Ovary (tissue), 9 donors: ENCODE data around the gene WDFY4. TPM values are rescaled to one million over a fixed set of nuclear protein-coding genes. Genes with fewer than 3 reads are reported as not detected.

Experiments used
- DNase-seq, 5 donors: peaks; one replicate each; pipeline ENCODE4 v3.0.0-alpha.2; 2019 to 2020
- H3K27ac ChIP-seq, 2 donors: fragments of 200-600 bp; one replicate each; pipeline versions ENCODE4 v1.5.1 to v1.8.0; 2019 to 2022
- H3K27me3 ChIP-seq: fragments of 200-600 bp; one replicate; pipeline ENCODE4 v1.8.0; 2022
- H3K36me3 ChIP-seq: fragments of 200-600 bp; sonication (generic); one replicate; pipeline ENCODE4 v1.5.1; 2019
- H3K4me1 ChIP-seq: one replicate; pipeline ENCODE4 v1.8.1; 2013; ENCODE audit warnings: mild to moderate bottlenecking, moderate library complexity; ENCODE audit not compliant: insufficient read depth
- H3K4me3 ChIP-seq: fragments of 200-600 bp; sonication (generic); one replicate; pipeline ENCODE4 v1.5.1; 2017
- H3K9me3 ChIP-seq, 2 donors: fragments of 200-600 bp in 1 of 2; sonication (generic) in 1 of 2; one replicate each; pipeline versions ENCODE4 v1.5.1 to v1.8.1; 2013 to 2019; ENCODE audit warnings: mild to moderate bottlenecking in 1 of 2, moderate library complexity in 1 of 2
- CTCF ChIP-seq, 3 donors: fragments of 450-650 bp in 2 of 3; fragments of 200-600 bp in 1 of 3; IDR thresholded peaks; one replicate each; pipeline versions ENCODE4 v1.5.1 to v1.8.0; 2016 to 2022; ENCODE audit warnings: antibody characterized with exemption in 3 of 3, mild to moderate bottlenecking in 1 of 3
- EP300 ChIP-seq: sonication (generic); formaldehyde crosslinking; IDR thresholded peaks from one replicate; pipeline ENCODE4 v1.6.1; 2017; ENCODE audit warnings: antibody characterized with exemption
- POLR2A ChIP-seq: fragments of 450-650 bp; IDR thresholded peaks from one replicate; pipeline ENCODE4 v1.6.1; 2017; ENCODE audit warnings: antibody characterized with exemption, mild to moderate bottlenecking, moderate library complexity
- WGBS, 3 donors: extraction: QIAGEN DNeasy Blood & Tissue Kit in 1 of 3; methylation state at CpG; one replicate each; pipeline versions ENCODE4 v1.1.5 to v1.1.7; 2013 to 2017; 5-methylcytosine and 5-hydroxymethylcytosine counted together
- intact Hi-C, 4 donors: fragments of 100-400 bp; cut with DNase I; formaldehyde crosslinking; loops; one replicate each; pipeline versions ENCODE4 v1.11.0 to v1.15.1; 2022 to 2023
- polyA plus RNA-seq, 2 donors: library from polyadenylated mRNA; stranded (reverse); fragments of 200-250 nt in 1 of 2; fragments of 350-450 nt in 1 of 2; fragmentation: Illumina TruSeq in 1 of 2; extraction: RNeasy Lipid Tissue Mini Kit (QIAGEN cat#74804) in 1 of 2; gene quantifications; one replicate each; pipeline ENCODE4 v1.2.3, GENCODE V29; 2013 to 2014
- total RNA-seq, 7 donors: library from RNA; depleted of rRNA in 2 of 7; stranded (reverse); fragments of >200 nt in 2 of 7; fragmentation: NEBNext Ultra II Directional in 3 of 7; extraction: Animal tissue kit (Norgen Biotek cat#: 25700) in 3 of 7; gene quantifications; one replicate each; pipeline versions ENCODE4 v1.1.0 to v1.2.4, GENCODE V29; 2016 to 2023
- donor health status: DM: no; HTN: no; CAD: no; lungs with moderate emphysema.
- donor health status: DM: no; HTN: no; CAD: no.
- donor health status: Bipolar disorder and iron deficiency.
- donor health status: DM: yes; HTN: yes; CAD: no.
- donor health status: DM: no; HTN: no; CAD: no.
- donor health status: DM: yes; HTN: yes; CAD: no.

Gene WDFY4
- total and polyA plus RNA-seq, 9 donors: 0.54 to 4.2 (median 1.7) TPM

- H3K27ac ChIP-seq: no peak overlapping the region
- TF ChIP-seq CTCF (IDR thresholded peaks at IDR 0.05): no peak
- intact Hi-C loops: no loop called here
Measured at GRCh38 chr10:48720611-48721010, 35.9 kb downstream of the WDFY4 start.

GRCh38 chr10:48722153-48723145 is 37.8 kb downstream of the WDFY4 start:
- TF ChIP-seq EP300 (no peak), POLR2A (no peak), CTCF (IDR thresholded peaks at IDR 0.05) (no peak)
- DNase-seq: no peak
- Histone ChIP-seq H3K27ac (no peak overlapping the region), H3K9me3 (no peaks in the 10 kb centered on the region), H3K36me3 (no peaks in the 10 kb centered on the region), H3K27me3 (no peaks in the 10 kb centered on the region), H3K4me1 (no peaks in the 10 kb centered on the region), H3K4me3 (no peak overlapping the region)
- intact Hi-C loops: no loop called here
- 79 to 82% (median 81%) methylated on average over 11 of the region's 11 CpGs for WGBS, 3 donors

More at GRCh38 chr10:48720611-48721010, 35.9 kb downstream of the WDFY4 start:
- Histone ChIP-seq H3K4me1 (no peaks in the 10 kb centered on the region), H3K4me3 (no peak overlapping the region), H3K9me3 (no peaks in the 10 kb centered on the region), H3K36me3 (no peaks in the 10 kb centered on the region), H3K27me3 (no peaks in the 10 kb centered on the region)
- DNase-seq: no peak
- WGBS, 3 donors: 65 to 75% (median 67%) methylated on average over 5 of the region's 5 CpGs

GRCh38 chr10:48724127-48724526 is 39.5 kb downstream of the WDFY4 start:
- Histone ChIP-seq H3K4me3 (no peak overlapping the region), H3K9me3 (no peaks in the 10 kb centered on the region), H3K4me1 (no peaks in the 10 kb centered on the region), H3K27ac (no peak overlapping the region), H3K27me3 (no peaks in the 10 kb centered on the region), H3K36me3 (no peaks in the 10 kb centered on the region)
- DNase-seq: no peak
- WGBS, 3 donors: 56 to 67% (median 65%) methylated on average over 7 of the region's 7 CpGs
- intact Hi-C loops: no loop called here
- TF ChIP-seq CTCF (IDR thresholded peaks at IDR 0.05) (no peak), POLR2A (no peak), EP300 (no peak)

GRCh38 chr10:48725708-48726107 is 41.0 kb downstream of the WDFY4 start:
- H3K27ac ChIP-seq: no peak overlapping the region
- no peak for DNase-seq
- H3K27me3 ChIP-seq: no peaks in the 10 kb centered on the region
- no peaks in the 10 kb centered on the region for H3K4me1 ChIP-seq
- no peaks in the 10 kb centered on the region for H3K36me3 ChIP-seq
- intact Hi-C loops: no loop called here
- TF ChIP-seq EP300 (no peak), POLR2A (no peak)
- no peak overlapping the region for H3K4me3 ChIP-seq
- no peaks in the 10 kb centered on the region for H3K9me3 ChIP-seq
- WGBS, 3 donors: 54 to 66% (median 57%) methylated on average over 4 of the region's 4 CpGs

GRCh38 chr10:48727866-48728265 is 43.2 kb downstream of the WDFY4 start:
- 72 to 78% (median 75%) methylated on average over 3 of the region's 3 CpGs for whole genome bisulfite sequencing, 3 donors
- intact Hi-C loops: no loop called here
- Histone ChIP-seq H3K27me3 (no peaks in the 10 kb centered on the region), H3K27ac (no peak overlapping the region), H3K9me3 (no peaks in the 10 kb centered on the region), H3K4me1 (no peaks in the 10 kb centered on the region), H3K4me3 (no peak overlapping the region), H3K36me3 (no peaks in the 10 kb centered on the region)
- DNase-seq: no peak
- TF ChIP-seq CTCF (IDR thresholded peaks at IDR 0.05): no peak
- no peak for TF ChIP-seq EP300
